LNCAP (cell line): ENCODE measurements around the gene SYNGR2.

Experiments used
- CTCF ChIP-seq: fragments of 450-650 bp; IDR thresholded peaks from 2 replicates; pipeline ENCODE4 v1.5.1; 2017; ENCODE audit warnings: mild to moderate bottlenecking

Gene SYNGR2

GRCh38 chr17:78219396-78220150 is 51.2 kb downstream of the SYNGR2 start:
- no peak for TF ChIP-seq CTCF
